ENCODE results near the gene SOX11.

SOX11 gene

GRCh38 chr2:5692561-5693286 lies 540 bp downstream of the SOX11 start:
- DNase-seq, result no peak

GRCh38 chr2:5693287-5694201 lies 1.4 kb downstream of the SOX11 start:
- DNase-seq, result no peak

GRCh38 chr2:5694306-5694705 lies 2.1 kb downstream of the SOX11 start:
- no peak for DNase-seq

GRCh38 chr2:5695654-5696403 lies 3.6 kb downstream of the SOX11 start:
- no peak for DNase-seq

GRCh38 chr2:5696404-5696944 lies 4.3 kb downstream of the SOX11 start:
- DNase-seq, result no peak

- no peak for DNase-seq
These were observed 4.8 kb downstream of the SOX11 start for GRCh38 chr2:5696945-5697521.

GRCh38 chr2:5697562-5697961 lies 5.4 kb downstream of the SOX11 start:
- no peak for DNase-seq

- DNase-seq, result no peak
These were observed 6.0 kb downstream of the SOX11 start for GRCh38 chr2:5698134-5698533.

DNA sequence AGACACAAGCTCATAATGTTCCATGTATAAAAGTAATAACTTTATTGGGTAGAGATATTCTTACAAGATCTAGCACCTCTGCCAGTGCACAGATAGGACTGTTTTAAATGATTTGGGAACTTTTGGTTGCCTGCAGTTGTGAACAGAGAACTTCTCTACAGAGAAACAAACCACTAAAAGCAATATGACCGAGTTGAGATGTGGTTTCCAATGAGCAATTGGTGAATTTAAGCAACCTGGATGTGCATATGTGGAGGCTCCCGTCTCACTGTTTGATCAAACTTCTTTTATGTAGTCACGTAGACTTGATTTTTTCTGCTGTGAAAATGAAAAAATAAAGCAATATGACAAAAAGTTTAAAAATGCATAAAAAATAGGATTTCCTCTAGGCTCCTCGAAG lies 7.8 kb downstream of the SOX11 start:
- no peak for DNase-seq

DNA sequence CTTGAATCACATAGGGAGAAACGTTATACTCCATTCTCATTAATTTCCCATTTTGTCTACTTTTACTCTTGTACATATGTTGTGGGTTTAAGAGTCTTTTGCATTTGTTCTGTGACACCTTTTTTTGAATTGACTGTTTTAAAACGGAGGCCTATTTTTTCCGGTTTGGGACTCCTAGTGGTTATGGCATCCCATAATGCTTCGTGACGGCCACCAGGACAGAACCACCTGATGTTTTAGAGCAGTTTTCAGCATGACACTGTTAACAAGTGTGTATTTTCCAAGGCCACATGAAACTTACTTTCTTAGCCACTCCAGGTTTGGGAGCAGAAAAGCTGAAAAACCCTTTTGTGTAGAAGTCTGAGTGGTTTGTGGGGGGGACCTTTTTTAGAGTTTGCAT lies 8.4 kb downstream of the SOX11 start:
- DNase-seq, result no peak

DNA sequence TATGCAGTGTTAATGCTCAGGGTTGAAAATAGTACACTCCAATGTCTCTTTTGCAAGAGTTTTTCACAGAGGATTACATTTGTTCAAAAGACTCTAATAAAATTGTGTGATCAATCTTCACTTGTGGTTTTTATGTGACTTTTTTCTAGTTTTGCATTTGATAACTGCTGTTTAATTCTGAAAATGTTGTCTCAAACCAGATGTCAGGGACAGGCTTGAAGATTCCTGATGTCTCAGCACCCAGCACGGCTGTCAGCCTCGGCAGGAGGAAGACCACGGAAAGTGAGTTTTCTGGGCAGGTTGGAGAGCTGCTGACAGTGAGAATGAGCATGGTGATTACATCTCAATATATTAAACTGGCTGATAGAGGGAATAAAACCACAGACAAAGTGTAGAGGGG lies 9.1 kb downstream of the SOX11 start:
- no peak for DNase-seq

- DNase-seq, result no peak
These were observed 11.0 kb downstream of the SOX11 start for GRCh38 chr2:5703166-5703565.

- DNase-seq, result no peak
These were observed 13.3 kb downstream of the SOX11 start for GRCh38 chr2:5705490-5705889.

GRCh38 chr2:5706717-5707455 lies 14.7 kb downstream of the SOX11 start:
- no peak for DNase-seq

DNA sequence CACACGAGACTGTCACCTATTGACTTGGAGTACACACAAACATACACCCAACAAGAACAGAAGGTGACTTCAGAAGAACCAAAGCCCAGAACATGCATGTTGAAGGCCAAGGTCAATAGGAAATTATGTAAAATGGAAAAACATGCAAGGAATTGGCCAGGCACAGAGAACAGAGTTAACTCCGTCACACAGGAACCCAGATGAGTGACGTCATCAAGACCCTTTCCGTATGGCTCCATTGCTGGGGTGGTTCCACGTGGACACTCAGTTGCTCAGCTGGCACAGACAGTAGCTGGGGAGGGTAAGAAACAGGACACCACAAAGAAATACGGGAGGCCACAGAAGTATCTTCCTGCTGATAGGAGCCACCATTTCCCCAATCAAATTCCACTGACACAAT lies 18.4 kb downstream of the SOX11 start:
- no peak for DNase-seq

GRCh38 chr2:5713101-5713500 lies 20.9 kb downstream of the SOX11 start:
- no peak for DNase-seq

DNA sequence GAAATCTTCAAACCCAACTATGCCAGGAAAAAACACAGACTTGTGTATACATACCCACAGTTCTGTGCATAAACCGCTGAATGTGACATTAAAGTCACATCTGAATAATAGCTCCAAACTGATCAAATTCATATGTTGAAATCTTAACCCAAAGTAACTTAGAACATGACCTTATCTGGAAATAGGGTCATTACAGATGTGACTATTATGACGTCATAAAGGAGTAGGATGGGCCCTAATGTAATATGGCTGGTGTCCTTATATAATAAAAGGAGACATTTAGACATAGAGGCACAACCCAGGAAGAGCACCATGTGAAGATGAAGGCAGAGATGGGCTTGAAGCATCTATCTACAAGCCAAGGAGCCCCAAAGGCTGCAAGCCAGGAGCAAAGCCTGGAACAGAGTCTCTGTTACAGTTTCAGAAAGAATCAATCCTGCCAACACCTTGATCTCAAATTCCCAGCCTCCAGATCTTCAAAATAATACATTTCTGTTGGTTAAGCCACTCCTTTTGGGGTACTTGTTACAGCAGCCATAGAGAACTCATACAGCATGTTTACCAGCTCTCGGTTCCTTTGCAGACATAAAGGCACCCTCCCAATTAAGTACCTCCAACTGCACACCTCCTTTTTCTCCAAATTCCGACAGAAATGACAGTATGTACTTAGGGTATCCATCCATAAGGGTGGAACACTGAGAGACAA lies 27.6 kb downstream of the SOX11 start:
- no peak for DNase-seq

DNA sequence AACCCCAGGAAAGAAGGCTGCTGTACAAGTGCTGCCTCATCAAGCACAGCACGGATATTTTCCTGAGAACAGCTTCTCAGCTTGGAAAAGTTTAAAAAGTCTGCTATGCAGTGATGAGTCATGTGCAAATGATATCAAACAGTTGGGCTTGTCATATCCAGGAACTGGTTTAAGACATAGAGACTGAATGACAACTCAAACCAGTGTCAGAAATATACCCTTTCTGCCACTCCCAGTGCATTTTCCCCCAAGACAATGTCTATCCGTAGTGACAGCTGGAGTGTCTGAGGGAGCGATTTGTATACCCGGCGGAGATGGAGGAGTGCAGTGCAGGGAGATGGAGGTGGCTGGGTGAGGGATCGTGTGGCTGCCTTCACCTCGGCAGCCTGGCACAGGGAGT lies 28.2 kb downstream of the SOX11 start:
- no peak for DNase-seq

GRCh38 chr2:5722236-5722635 lies 30.1 kb downstream of the SOX11 start:
- no peak for DNase-seq

GRCh38 chr2:5723791-5724735 lies 31.9 kb downstream of the SOX11 start:
- no peak for DNase-seq
